Parathyroid adenoma (tissue), 2 donors: ENCODE results near the gene SOAT1.

ENCODE experiments used
- H2AFZ ChIP-seq: fragments of 300-600 bp; sonication (generic); one replicate; pipeline ENCODE4 v1.7.0; 2017; ENCODE audit warnings: antibody characterized with exemption, mild to moderate bottlenecking
- H3K27ac ChIP-seq: fragments of 300-600 bp; sonication (generic); one replicate; pipeline ENCODE4 v1.7.0; 2017
- H3K27me3 ChIP-seq: fragments of 300-600 bp; sonication (generic); one replicate; pipeline ENCODE4 v1.7.0; 2017; ENCODE audit warnings: low read length; ENCODE audit not compliant: control insufficient read depth, insufficient read depth
- H3K36me3 ChIP-seq: fragments of 300-600 bp; sonication (generic); one replicate; pipeline ENCODE4 v1.7.0; 2017; ENCODE audit warnings: low read length; ENCODE audit not compliant: control insufficient read depth, insufficient read depth
- H3K4me1 ChIP-seq: fragments of 300-600 bp; sonication (generic); one replicate; pipeline ENCODE4 v1.7.0; 2017; ENCODE audit warnings: control low read depth
- H3K4me2 ChIP-seq: fragments of 300-600 bp; sonication (generic); one replicate; pipeline ENCODE4 v1.7.0; 2017; ENCODE audit warnings: low read length
- H3K4me3 ChIP-seq: fragments of 300-600 bp; sonication (generic); one replicate; pipeline ENCODE4 v1.7.0; 2017; ENCODE audit warnings: low read depth, low read length
- H3K79me2 ChIP-seq: fragments of 300-600 bp; sonication (generic); one replicate; pipeline ENCODE4 v1.7.0; 2017; ENCODE audit warnings: control low read depth
- H3K9ac ChIP-seq: fragments of 300-600 bp; sonication (generic); one replicate; pipeline ENCODE4 v1.7.0; 2017; ENCODE audit warnings: mild to moderate bottlenecking
- H3K9me3 ChIP-seq: fragments of 300-600 bp; sonication (generic); one replicate; pipeline ENCODE4 v1.7.0; 2017; ENCODE audit warnings: low read length; ENCODE audit not compliant: control insufficient read depth
- TF ChIP-seq, protein P1 (sequence below): fragments of 300-600 bp; sonication (generic); IDR thresholded peaks from one replicate; pipeline ENCODE4 v1.7.0; 2017; ENCODE audit warnings: antibody characterized with exemption, mild to moderate bottlenecking
- donor health status: primary hyperparathyroidism.

Gene SOAT1

DNA sequence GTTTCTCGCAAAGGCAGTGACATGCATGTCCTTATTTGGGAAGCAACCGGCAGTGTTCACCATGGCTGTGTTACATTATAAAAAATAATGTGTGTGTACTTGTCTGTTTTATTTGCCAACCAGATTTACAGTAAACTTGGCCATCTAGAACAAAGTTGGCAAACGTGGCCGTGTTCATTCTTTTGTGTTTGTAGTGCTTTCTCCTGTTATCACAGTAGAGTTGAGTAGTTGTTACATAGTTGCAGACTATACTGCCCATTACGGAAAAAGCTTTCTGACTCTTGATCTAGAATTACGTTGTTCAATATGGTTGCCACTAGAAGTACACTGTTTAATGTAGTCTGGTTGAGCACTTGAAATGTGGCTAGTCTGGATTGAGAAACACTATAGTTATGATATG lies 19.4 kb downstream of the SOAT1 start:
- H3K27ac ChIP-seq = no peak overlapping the region
- no peaks in the 10 kb centered on the region for H3K4me1 ChIP-seq
- no peak overlapping the region for H3K4me2 ChIP-seq
- H3K4me3 ChIP-seq = no peak overlapping the region
- TF ChIP-seq, protein P1, sequence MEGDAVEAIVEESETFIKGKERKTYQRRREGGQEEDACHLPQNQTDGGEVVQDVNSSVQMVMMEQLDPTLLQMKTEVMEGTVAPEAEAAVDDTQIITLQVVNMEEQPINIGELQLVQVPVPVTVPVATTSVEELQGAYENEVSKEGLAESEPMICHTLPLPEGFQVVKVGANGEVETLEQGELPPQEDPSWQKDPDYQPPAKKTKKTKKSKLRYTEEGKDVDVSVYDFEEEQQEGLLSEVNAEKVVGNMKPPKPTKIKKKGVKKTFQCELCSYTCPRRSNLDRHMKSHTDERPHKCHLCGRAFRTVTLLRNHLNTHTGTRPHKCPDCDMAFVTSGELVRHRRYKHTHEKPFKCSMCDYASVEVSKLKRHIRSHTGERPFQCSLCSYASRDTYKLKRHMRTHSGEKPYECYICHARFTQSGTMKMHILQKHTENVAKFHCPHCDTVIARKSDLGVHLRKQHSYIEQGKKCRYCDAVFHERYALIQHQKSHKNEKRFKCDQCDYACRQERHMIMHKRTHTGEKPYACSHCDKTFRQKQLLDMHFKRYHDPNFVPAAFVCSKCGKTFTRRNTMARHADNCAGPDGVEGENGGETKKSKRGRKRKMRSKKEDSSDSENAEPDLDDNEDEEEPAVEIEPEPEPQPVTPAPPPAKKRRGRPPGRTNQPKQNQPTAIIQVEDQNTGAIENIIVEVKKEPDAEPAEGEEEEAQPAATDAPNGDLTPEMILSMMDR = no peak
- no peak overlapping the region for H2AFZ ChIP-seq
- no peak overlapping the region for H3K9ac ChIP-seq
- H3K27me3 ChIP-seq = no peaks in the 10 kb centered on the region
- H3K9me3 ChIP-seq = no peaks in the 10 kb centered on the region
- H3K36me3 ChIP-seq = no peaks in the 10 kb centered on the region
- H3K79me2 ChIP-seq = no peaks in the 10 kb centered on the region

DNA sequence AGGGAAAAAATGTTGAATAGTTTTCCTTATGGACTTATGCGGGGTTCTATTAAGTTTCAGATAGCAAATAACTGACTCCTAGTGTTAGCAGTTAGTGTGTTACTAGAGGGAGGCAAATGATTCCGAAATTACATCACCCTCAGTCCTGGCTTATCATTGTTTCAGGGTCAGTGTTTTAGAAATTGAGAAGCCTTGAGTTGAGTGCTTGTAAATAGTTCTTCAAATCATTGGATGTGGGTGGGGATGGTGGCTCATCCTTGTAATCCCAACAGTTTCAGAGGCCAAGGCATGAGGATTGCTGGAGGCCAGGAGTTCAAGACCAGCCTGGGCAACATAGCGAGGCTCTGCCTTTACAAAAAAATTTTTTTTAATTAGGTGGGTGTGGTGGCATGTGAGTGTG lies 21.3 kb downstream of the SOAT1 start:
- no peaks in the 10 kb centered on the region for H3K79me2 ChIP-seq
- H3K9me3 ChIP-seq = no peaks in the 10 kb centered on the region
- TF ChIP-seq, protein P1 = no peak
- H2AFZ ChIP-seq = no peak overlapping the region
- no peaks in the 10 kb centered on the region for H3K36me3 ChIP-seq
- no peak overlapping the region for H3K27ac ChIP-seq
- H3K9ac ChIP-seq = no peak overlapping the region
- no peaks in the 10 kb centered on the region for H3K27me3 ChIP-seq
- H3K4me3 ChIP-seq = no peak overlapping the region
- H3K4me1 ChIP-seq = no peaks in the 10 kb centered on the region
- no peak overlapping the region for H3K4me2 ChIP-seq

DNA sequence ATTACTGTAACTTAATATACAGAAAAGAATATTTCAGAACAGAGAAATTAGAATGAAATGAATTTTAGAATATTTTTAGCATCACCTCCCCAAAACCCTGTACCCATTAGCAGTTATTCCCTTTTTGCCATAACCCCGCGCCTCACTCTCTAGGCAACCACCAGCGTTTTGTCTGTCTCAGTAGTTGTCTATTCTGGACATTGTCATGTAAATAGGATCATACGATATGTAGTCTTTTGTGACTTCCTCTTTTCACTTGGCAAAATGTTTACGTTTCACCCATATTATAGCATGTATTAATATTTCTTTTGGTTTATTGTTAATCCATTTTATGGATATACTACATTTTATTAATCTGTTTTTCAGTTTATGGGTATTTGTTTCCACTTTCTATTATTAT lies 24.9 kb downstream of the SOAT1 start:
- TF ChIP-seq, protein P1 = no peak
- H3K27me3 ChIP-seq = no peaks in the 10 kb centered on the region
- no peak overlapping the region for H2AFZ ChIP-seq
- no peaks in the 10 kb centered on the region for H3K4me1 ChIP-seq
- no peaks in the 10 kb centered on the region for H3K36me3 ChIP-seq
- no peaks in the 10 kb centered on the region for H3K9me3 ChIP-seq
- H3K79me2 ChIP-seq = no peaks in the 10 kb centered on the region
- no peak overlapping the region for H3K9ac ChIP-seq
- H3K4me2 ChIP-seq = no peak overlapping the region
- H3K27ac ChIP-seq = no peak overlapping the region
- no peak overlapping the region for H3K4me3 ChIP-seq

DNA sequence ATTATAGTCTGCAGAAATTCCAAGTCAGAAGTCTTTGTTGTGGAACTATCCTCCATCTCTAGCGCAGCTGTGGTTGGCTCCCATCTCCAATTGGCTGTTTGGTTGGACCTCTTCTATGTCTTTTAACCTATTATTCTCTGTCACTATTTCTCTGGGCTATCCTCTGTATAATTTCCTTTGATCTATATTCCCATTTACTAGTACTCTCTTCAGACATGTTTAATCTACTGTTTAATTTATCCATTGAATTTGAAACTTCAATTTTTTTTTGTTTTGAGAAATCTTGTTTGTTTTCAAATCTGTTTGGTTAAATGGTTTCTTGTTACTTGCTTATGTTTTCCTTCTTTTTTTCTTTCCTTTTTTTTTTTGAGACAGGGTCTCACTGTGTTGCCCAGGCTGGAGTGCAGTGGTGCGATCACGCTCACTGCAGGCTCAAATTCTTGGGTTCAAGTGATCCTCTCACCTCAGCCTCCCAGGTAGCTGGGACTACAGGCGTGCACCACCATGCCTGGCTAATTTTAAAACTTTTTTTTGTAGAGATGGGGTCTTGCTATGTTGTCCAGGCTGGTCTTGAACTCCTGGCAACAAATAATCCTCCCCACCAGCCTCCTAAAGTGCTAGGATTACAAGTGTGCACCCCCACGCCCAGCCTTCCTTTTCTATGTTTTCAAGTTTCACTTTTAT lies 28.1 kb downstream of the SOAT1 start:
- Histone ChIP-seq H3K36me3 (no peaks in the 10 kb centered on the region), H3K4me1 (no peaks in the 10 kb centered on the region), H3K4me2 (no peak overlapping the region), H3K4me3 (no peak overlapping the region), H3K9ac (no peak overlapping the region), H3K27me3 (no peaks in the 10 kb centered on the region), H2AFZ (no peak overlapping the region), H3K79me2 (no peaks in the 10 kb centered on the region), H3K27ac (no peak overlapping the region), H3K9me3 (no peaks in the 10 kb centered on the region)
- TF ChIP-seq, protein P1 = no peak

DNA sequence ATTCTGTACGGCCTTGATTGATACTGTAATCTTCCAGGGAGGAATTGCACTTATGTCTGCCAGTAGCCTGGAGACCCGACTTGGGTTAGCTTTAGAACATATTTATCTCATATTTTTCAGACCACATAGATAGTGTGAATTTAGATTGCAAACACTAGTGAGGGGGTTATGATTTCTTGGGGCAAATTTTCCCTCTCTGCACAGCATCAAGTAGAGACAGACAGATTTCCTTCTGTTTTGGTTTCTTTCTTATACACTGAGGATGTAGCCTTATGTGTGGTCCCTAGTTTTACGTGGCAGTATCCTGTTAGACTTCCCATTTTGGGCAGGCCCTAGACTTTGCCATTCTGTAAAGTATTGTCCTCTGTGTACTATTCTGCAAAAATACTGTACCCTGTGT lies 29.0 kb downstream of the SOAT1 start:
- TF ChIP-seq, protein P1 = no peak
- Histone ChIP-seq H3K4me1 (no peaks in the 10 kb centered on the region), H3K36me3 (no peaks in the 10 kb centered on the region), H3K27me3 (no peaks in the 10 kb centered on the region), H3K27ac (no peak overlapping the region), H3K9ac (no peak overlapping the region), H3K79me2 (no peaks in the 10 kb centered on the region), H2AFZ (no peak overlapping the region), H3K4me3 (no peak overlapping the region), H3K9me3 (no peaks in the 10 kb centered on the region), H3K4me2 (no peak overlapping the region)
